Astrocyte of the cerebellum (primary cell): Measurements from ENCODE around the gene EXOSC1.
"Not testable (repeated sequence)": the region's sequence is repeated elsewhere in the genome, so short reads cannot be mapped to it uniquely, and the experiment has no call there.

ENCODE experiments used
- DNase-seq: peaks from one replicate; pipeline ENCODE4 v3.0.0-alpha.2; 2011; ENCODE audit warnings: low read depth
- H3K4me3 ChIP-seq: 2 replicates; pipeline ENCODE4 v1.5.1; 2011; ENCODE audit warnings: mild to moderate bottlenecking, low read depth, low read length, moderate library complexity
- in situ Hi-C: cut with HindIII; loops from 2 replicates; pipeline ENCODE4 v1.10.0; 2017; ENCODE audit warnings: low sequenced_read_pairs
- TF ChIP-seq, protein P1 (sequence below): IDR thresholded peaks from 2 replicates; pipeline ENCODE4 v1.5.1; 2012; ENCODE audit warnings: low read length, low read depth, moderate library complexity, mild to moderate bottlenecking; ENCODE audit errors: missing control alignments

Gene EXOSC1

DNA sequence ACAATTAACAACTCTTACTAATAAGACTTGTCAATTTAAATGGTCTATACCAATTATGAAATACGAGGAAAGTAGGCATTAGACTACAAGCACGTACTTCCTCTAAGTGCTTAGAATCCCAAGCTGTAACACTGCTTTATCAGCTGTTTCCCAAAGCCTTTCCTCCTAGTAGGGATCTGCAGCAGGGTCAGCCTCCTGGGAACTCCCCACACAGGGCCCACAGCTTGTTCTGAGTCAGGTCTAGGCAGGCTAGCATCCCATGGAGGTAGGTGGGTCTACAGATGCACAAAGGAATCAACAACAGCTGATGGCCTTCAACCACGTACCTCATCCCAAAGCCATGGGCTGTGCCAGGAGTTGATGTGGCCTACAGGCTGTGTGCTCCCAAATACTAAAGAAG lies 37.7 kb upstream of the EXOSC1 start:
- H3K4me3 ChIP-seq: no peak overlapping the region
- TF ChIP-seq, protein P1, sequence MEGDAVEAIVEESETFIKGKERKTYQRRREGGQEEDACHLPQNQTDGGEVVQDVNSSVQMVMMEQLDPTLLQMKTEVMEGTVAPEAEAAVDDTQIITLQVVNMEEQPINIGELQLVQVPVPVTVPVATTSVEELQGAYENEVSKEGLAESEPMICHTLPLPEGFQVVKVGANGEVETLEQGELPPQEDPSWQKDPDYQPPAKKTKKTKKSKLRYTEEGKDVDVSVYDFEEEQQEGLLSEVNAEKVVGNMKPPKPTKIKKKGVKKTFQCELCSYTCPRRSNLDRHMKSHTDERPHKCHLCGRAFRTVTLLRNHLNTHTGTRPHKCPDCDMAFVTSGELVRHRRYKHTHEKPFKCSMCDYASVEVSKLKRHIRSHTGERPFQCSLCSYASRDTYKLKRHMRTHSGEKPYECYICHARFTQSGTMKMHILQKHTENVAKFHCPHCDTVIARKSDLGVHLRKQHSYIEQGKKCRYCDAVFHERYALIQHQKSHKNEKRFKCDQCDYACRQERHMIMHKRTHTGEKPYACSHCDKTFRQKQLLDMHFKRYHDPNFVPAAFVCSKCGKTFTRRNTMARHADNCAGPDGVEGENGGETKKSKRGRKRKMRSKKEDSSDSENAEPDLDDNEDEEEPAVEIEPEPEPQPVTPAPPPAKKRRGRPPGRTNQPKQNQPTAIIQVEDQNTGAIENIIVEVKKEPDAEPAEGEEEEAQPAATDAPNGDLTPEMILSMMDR: no peak
- DNase-seq: no peak
- in situ Hi-C loops: no loop called here

DNA sequence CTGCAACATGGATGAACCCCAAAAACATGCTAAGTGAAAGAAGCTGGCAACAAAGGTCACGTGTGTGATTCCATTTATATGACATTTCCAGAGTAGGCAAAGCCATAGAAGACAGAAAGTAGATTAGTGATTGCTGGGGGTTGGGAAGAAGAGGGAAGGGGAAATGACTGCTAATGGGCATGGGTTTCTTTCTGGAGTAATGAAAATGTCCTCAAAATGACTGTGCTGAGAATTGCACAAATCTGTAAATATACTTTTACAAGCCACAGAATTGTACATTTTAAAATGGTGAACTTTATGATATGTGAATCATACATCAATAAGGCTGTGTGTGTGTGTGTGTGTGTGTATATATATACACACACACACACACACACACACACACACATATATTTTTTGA lies 36.6 kb upstream of the EXOSC1 start:
- TF ChIP-seq, protein P1: no peak
- in situ Hi-C loops: no loop called here
- no peak for DNase-seq

DNA sequence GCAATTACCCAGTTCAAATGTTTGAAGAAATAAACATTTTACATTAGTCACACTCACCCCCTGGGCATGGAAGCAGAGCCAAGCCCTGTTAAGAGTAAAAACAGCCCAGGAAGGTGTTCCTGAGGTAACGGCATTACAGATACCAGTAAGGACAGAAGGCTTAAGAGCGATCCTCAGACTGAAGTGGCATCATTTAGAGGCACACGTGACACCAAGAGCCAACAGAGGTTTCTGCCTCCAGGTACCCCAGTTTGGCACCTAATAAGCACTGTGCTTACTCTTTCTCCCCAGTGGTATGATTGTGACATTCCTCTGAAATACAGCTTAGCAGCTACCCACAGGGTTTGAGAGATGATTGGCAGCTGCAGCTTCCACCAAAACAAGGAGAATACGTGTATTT lies 35.3 kb upstream of the EXOSC1 start:
- TF ChIP-seq, protein P1: no peak
- no peak overlapping the region for H3K4me3 ChIP-seq
- in situ Hi-C loops: no loop called here
- DNase-seq: no peak

More for the DNA sequence above, 36.6 kb upstream of the EXOSC1 start:
- no peak overlapping the region for H3K4me3 ChIP-seq

DNA sequence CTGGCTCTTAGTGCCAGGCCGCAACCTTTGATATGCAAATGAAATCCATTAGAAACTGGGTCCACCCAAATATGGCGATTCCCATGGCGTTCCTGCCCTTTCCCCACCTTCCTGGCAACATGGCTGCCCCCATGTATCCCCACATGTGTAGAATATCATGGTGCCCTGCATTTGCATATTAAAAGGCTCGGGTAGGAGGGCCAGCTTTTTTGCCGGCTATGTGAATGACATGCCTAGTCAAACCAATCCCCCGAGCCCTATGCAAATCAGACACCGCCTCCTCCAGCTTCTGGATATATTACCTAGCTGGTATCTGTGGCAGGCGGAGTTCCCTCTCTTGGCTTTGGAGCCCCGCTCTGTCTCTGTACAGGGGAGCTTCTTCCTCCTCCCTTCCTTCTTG lies 34.1 kb upstream of the EXOSC1 start:
- H3K4me3 ChIP-seq: no peak overlapping the region
- in situ Hi-C loops: no loop called here
- TF ChIP-seq, protein P1: no peak
- DNase-seq: no peak

DNA sequence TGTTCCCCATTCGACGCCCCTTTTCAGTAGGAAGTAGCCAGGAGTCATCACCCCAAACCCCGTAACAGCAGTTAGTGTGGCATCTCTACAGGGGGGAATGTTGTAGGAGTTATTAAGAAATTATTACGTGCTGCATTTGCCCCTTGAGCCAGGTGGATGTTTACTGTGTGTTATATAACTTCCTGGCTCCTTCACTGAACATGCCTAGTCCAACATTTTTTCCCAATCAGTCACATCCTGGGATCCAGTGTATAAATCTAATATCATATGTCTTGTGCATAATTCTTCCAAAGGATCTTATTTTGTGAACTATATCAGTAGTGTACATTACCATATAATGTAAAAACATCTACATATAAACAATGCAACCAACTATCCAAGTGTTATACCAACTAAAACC lies 33.6 kb upstream of the EXOSC1 start:
- H3K4me3 ChIP-seq, DNase-seq, in situ Hi-C loops: not testable (repeated sequence)

DNA sequence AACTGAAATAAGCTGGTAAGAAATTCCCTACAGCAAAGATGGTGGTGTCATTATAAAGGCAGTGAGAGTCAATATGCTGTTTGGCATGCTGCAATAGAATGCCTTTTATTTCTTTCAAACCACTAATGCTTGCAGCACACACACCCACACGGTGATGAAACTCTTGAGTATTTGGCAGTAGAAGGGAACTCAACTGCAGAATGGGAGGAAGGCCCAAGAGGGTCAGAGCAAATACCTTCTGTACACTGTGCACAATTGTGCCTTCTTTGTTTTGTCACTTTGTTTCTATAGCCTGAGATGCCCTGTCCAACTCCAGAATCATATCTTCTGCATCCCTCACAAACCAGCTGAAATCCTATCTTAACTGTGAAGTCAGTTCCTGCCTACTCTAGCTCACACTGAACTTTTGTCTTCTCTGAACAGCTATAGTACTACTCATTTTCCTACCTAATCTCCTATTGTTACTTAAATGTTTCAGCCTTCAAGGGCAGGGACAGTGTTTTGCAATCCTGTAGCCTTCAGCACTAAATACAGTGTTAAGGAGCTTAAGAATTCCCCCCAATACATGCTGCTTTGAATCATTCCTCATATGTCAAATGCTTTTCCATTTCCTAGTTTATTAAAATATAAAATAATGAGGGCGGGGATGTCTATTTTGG lies 30.3 kb upstream of the EXOSC1 start:
- TF ChIP-seq, protein P1: no peak
- DNase-seq: no peak
- H3K4me3 ChIP-seq: no peak overlapping the region
- in situ Hi-C loops: no loop called here

DNA sequence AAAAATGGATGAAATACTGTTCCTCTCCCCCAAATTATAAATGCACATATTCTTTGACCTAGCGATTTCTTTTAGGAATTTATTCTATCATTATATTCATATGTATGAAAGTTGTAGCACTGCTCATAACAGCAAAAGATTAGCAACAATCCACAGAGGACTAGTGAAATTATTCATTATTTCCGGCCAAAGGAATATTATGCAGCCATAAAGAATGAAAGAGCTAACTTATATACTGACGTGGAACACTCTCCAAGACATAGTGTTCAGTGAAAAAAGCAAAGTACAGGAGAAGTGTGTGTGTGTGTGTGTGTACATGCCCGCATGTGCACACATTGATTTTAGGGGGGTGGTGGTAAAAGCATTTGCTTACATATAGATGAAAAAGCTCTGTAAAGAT lies 29.1 kb upstream of the EXOSC1 start:
- in situ Hi-C loops: no loop called here

DNA sequence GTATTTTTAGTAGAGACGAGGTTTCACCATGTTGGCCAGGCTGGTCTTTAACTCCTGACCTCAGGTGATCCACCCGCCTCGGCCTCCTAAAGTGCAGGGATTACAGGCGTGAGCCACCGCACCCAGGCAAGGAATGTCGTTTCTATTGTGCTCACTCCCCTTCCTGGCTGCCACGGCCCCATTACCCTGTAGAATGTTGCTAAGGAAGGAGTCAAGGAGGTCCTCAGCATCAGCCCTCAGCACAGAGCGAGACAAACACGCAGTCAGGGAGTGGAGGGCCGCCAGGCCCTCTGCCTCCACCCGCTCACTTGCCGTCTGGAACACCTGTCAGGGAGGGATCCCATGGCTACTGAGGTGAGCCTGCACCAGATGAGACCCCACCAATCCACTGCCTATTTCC lies 23.0 kb upstream of the EXOSC1 start:
- DNase-seq, in situ Hi-C loops, H3K4me3 ChIP-seq: not testable (repeated sequence)

More for the DNA sequence above, 29.1 kb upstream of the EXOSC1 start:
- no peak overlapping the region for H3K4me3 ChIP-seq
- TF ChIP-seq, protein P1: no peak
- no peak for DNase-seq
